Measurements from ENCODE around the gene SMYD4.
A peak's percentile ranks its signal among the peaks of the same experiment; 100 is the strongest.
"Not testable (repeated sequence)": the region's sequence is repeated elsewhere in the genome, so short reads cannot be mapped to it uniquely, and the experiment has no call there.

Gene SMYD4

GRCh38 chr17:1779571-1780131, 50.1 kb downstream of the SMYD4 start:
- peak; percentile 91 for DNase-seq (ENCODE audit: low spot score)

GRCh38 chr17:1776857-1777256, 52.8 kb downstream of the SMYD4 start:
- DNase-seq (ENCODE audit: low spot score) = no peak

DNA sequence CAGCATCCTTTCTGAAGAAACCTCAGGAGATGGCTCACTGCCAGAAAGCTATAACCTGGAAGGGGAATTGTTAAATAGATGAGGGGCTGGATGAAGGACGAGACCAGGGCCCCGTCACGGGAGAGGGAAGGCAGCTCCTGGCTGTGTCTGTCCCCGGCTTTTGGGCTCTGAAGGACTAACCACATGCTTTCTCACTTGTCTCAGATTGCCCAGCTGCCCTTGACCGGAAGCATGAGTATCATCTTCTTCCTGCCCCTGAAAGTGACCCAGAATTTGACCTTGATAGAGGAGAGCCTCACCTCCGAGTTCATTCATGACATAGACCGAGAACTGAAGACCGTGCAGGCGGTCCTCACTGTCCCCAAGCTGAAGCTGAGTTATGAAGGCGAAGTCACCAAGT, 53.4 kb downstream of the SMYD4 start:
- DNase-seq (ENCODE audit: low spot score) = no peak

GRCh38 chr17:1774390-1775176, 55.1 kb downstream of the SMYD4 start:
- DNase-seq (ENCODE audit: low spot score) = no peak

DNA sequence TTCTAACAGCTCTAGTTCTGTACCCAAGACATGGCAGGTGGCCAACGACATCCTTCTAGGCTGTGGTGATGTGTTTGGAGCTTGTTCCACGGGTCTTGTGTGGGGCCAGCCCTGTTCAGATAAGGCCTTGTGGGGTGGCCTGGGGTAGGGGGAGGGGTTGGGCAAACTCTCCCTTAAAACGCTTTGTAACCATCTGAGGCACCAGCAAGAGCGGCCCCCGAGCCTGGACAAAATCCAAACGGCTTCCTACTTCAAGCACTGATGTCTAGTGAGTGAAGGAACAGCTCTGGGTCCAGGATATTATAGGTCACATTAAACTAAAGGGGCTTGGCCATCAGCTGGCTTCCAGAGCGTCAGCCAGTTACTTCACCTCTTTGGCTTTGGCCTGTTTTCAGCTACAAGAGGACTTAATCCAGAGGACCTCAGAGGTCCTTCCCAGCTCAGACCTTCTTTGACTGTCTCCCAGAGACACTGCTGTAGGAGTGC, 56.0 kb downstream of the SMYD4 start:
- no peak for DNase-seq (ENCODE audit: low spot score)

- DNase-seq (ENCODE audit: low spot score) = not testable (repeated sequence)
Measured at GRCh38 chr17:1773000-1773695, 56.6 kb downstream of the SMYD4 start.

DNA sequence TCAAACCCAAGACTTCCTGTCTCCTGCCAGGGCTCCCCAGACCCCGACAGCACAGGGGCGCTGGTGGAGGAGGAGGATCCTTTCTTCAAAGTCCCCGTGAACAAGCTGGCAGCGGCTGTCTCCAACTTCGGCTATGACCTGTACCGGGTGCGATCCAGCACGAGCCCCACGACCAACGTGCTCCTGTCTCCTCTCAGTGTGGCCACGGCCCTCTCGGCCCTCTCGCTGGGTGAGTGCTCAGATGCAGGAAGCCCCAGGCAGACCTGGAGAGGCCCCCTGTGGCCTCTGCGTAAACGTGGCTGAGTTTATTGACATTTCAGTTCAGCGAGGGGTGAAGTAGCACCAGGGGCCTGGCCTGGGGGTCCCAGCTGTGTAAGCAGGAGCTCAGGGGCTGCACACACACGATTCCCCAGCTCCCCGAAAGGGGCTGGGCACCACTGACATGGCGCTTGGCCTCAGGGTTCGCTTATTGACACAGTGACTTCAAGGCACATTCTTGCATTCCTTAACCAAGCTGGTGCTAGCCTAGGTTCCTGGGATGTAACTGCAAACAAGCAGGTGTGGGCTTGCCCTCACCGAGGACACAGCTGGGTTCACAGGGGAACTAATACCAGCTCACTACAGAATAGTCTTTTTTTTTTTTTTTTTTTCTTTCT, 59.8 kb downstream of the SMYD4 start:
- DNase-seq (ENCODE audit: low spot score) = no peak

GRCh38 chr17:1767358-1767757, 62.3 kb downstream of the SMYD4 start:
- no peak for DNase-seq (ENCODE audit: low spot score)

GRCh38 chr17:1766382-1767135, 63.1 kb downstream of the SMYD4 start:
- no peak for DNase-seq (ENCODE audit: low spot score)

- no peak for DNase-seq (ENCODE audit: low spot score)
Measured at GRCh38 chr17:1765576-1765975, 64.1 kb downstream of the SMYD4 start.

DNA sequence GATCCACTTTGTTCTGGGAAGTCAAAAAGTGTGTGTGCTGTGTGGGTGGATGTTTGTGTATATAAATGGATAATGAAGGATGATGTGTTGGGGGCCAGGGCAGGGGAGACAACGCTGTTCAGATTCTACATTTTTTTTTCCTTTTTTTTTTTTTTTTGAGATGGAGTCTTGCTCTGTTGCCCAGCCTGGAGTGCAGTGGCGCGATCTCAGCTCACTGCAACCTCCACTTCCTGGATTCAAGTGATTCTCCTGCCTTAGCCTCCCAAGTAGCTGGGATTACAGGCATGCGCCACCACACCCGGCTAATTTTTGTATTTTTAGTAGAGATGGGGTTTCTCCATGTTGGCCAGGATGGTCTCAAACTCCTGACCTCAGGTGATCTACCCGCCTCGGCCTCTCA, 65.0 kb downstream of the SMYD4 start:
- not testable (repeated sequence) for DNase-seq (ENCODE audit: low spot score)

- peak; percentile 88 for DNase-seq (ENCODE audit: low spot score)
Measured at GRCh38 chr17:1764284-1764683, 65.4 kb downstream of the SMYD4 start.

DNA sequence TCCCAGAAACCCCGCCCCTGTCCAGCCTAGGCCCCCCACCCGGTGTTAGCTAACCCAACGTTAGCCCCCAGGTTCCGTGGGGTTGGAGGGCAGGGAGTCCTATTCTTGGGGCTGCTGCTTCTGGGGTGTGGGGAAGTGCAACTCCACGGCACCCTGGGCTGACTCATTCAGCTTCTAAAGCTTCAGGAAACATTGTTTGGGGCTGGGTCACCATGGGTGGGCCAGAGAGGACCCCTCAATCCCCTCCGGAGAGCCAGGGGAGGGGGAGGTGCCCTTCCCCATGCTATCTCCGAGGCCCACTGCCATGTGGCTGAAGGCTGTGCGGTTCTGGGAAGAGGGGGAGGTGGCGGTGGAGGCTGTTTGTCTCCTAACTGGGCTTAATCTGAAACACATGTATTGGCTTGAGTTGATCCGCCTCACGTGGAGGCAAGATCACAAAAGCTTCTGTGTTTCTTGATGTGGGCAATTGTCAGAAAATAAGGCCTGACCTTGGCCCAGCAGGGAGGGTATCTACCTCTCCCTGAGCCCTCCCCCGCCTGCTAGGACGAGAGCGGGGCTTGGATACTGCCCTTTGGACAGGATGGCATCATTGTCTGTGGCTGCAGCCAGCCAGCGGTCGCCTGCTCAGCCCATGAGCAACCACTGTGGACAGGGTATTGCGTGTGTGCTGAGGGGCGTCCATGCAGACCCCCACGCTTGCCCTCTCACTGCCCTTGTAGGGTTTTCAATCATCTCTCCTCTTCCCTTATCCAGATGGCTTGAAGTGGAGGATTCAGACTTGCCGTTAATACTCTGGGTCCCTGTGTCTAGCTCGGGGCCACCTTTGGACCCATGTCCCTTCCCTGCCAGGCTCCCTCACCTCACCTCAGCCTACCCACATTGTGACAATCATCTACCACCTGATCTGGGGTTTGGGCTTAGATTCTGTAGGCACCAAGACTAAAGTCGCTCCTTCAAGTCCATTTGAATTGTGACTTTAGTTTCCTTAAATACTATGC, 66.5 kb downstream of the SMYD4 start:
- peak; percentile 86 for DNase-seq (ENCODE audit: low spot score)

- DNase-seq (ENCODE audit: low spot score) = peak; percentile 71
Measured at GRCh38 chr17:1762233-1762900, 67.3 kb downstream of the SMYD4 start.

DNA sequence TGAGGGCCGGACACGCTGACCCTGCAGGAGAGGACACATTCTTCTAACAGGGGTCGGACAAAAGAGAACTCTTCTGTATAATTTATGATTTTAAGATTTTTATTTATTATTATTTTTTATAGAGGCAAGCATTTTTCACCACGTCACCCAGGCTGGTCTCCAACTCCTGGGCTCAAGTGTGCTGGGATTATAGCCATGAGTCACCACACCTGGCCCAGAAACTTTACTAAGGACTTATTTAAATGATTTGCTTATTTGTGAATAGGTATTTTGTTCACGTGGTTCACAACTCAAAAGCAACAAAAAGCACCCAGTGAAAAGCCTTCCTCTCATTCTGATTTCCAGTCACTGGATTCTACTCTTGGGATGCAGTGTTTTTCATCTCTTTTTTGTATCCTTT, 70.2 kb downstream of the SMYD4 start:
- no peak for DNase-seq (ENCODE audit: low spot score)

- no peak for DNase-seq (ENCODE audit: low spot score)
Measured at GRCh38 chr17:1758807-1759206, 70.9 kb downstream of the SMYD4 start.

DNA sequence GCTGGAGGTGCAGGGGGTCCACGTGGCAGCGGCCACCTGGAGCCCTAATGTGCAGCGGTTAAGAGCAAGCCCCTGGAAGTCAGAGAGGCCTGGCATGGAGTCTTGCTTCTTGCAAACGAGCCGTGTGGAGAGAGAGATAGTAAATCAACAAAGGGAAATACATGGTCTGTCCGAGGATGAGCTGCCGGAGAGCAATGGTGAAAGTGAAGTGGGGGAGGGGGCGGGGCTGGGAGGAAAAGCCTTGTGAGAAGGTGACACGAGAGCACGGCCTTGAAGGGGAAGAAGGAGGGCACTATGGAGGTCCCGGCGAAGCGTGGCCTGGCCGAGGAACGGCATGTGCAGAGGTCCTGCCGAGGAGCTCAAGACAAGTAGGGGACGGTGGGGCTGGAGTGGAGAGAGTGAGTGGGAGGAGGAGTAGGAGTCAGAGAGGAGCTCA, 73.9 kb downstream of the SMYD4 start:
- no peak for DNase-seq (ENCODE audit: low spot score)

DNA sequence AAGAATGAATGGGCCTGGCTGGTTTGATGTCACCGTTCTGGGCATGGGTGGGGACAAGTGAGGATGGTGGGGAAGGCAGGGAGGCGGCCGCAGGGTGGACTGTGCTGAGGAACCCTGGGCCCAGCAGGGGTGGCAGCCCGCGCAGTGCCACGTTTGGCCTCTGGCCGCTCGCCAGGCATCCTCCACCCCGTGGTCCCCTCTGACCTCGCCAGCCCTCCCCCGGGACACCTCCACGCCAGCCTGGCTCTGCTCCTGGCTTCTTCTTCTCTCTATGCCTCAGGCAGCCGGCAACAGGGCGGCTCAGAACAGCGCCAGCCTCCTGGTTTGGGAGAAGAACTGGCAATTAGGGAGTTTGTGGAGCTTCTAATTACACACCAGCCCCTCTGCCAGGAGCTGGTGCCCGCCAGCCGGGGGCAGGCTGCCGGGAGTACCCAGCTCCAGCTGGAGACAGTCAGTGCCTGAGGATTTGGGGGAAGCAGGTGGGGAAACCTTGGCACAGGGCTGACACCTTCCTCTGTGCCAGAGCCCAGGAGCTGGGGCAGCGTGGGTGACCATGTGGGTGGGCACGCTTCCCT, 74.4 kb downstream of the SMYD4 start:
- DNase-seq (ENCODE audit: low spot score) = no peak

DNA sequence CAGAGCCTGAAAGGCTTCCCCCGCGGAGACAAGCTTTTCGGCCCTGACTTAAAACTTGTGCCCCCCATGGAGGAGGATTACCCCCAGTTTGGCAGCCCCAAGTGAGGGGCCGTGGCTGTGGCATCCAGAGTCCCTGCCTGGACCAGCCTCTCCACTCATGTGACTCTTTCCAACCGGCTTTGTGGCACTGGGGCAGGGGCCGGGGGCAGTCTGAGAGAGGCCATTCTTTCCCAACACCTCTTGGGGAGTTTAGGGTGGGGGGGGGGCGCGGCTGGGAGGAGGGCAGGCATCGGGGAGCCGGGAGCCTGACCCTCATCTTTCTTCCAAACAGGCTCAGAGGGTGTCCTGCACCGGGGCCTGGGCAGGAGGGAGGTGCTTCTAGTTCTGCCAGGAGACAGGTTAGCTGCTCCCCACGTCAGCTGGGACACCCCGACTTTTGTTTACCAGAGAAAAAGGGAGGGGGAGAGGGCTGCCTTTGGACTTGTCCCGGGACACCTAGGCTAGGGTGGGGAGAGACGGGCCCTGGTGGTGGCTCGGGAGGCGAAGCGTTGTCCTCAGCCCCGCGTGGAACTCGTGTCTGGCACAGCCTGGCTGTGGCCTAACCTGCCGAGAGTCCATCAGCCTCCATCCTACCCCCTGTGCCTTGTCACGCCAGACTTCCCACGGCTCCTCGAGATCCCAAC, 75.1 kb downstream of the SMYD4 start:
- DNase-seq (ENCODE audit: low spot score) = no peak

Measured in GM03348 (cell line).